PC-9 (cell line): ENCODE measurements around the gene SYCP2. TPM values are rescaled to one million over a fixed set of nuclear protein-coding genes. Genes with fewer than 3 reads are reported as not detected.

Source experiments
- BruUV-seq: library from RNA; stranded (reverse); fragments of 400-500 nt; replicated peaks from 2 replicates; lab custom pipeline; 2021; lab: Mats Ljungman, UMichigan
- CTCF ChIA-PET: fragments of 300-600 bp; sonication (Branson Sonifier 250); formaldehyde crosslinking; loops from one replicate; lab custom pipeline; 2022; ENCODE audit warnings: antibody characterized with exemption; lab: Charles Lee
- POLR2A ChIA-PET: fragments of 300-600 bp; sonication (Branson Sonifier 250); formaldehyde crosslinking; loops from one replicate; lab custom pipeline; 2022; ENCODE audit warnings: antibody characterized with exemption; ENCODE audit not compliant: unreplicated experiment; lab: Charles Lee
- DNase-seq, 2 experiments: peaks; one replicate each; pipeline versions ENCODE4 v3.0.0 to v3.0.0-alpha.2; 2015 to 2022; ENCODE audit warnings: mixed read lengths in 1 of 2
- H2AFZ ChIP-seq: fragments of 200-600 bp; sonication (generic); 2 replicates; pipeline ENCODE4 v1.8.1; 2017; ENCODE audit warnings: antibody characterized with exemption
- H3F3A ChIP-seq: fragments of 200-600 bp; sonication (generic); 2 replicates; pipeline ENCODE4 v1.8.1; 2017; ENCODE audit warnings: antibody characterized with exemption, mild to moderate bottlenecking, low read depth; ENCODE audit not compliant: insufficient read depth
- H3K27ac ChIP-seq: fragments of 200-600 bp; sonication (generic); 2 replicates; pipeline ENCODE4 v1.6.1; 2016; ENCODE audit warnings: mixed run types
- H3K27me3 ChIP-seq: fragments of 200-600 bp; sonication (generic); 2 replicates; pipeline ENCODE4 v1.6.1; 2016; ENCODE audit warnings: low read depth, mixed run types; ENCODE audit not compliant: insufficient read depth
- H3K36me3 ChIP-seq: fragments of 200-600 bp; sonication (generic); 2 replicates; pipeline ENCODE4 v1.6.1; 2016; ENCODE audit warnings: low read depth, mixed run types
- H3K4me1 ChIP-seq: fragments of 200-600 bp; sonication (generic); replicated peaks from 2 replicates; pipeline ENCODE4 v1.6.1; 2016; ENCODE audit warnings: mixed run types; ENCODE audit not compliant: insufficient read depth
- H3K4me2 ChIP-seq: fragments of 200-600 bp; sonication (generic); 2 replicates; pipeline ENCODE4 v1.6.1; 2017; ENCODE audit warnings: mixed run types
- H3K4me3 ChIP-seq: fragments of 200-600 bp; sonication (generic); 2 replicates; pipeline ENCODE4 v1.6.1; 2016; ENCODE audit warnings: mixed run types
- H3K79me2 ChIP-seq: fragments of 200-600 bp; sonication (generic); 2 replicates; pipeline ENCODE4 v1.6.1; 2017; ENCODE audit warnings: low read depth, mixed run types
- H3K9me2 ChIP-seq: fragments of 200-600 bp; sonication (generic); 2 replicates; pipeline ENCODE4 v1.8.1; 2017; ENCODE audit warnings: mild to moderate bottlenecking; ENCODE audit not compliant: insufficient read depth
- H3K9me3 ChIP-seq: fragments of 200-600 bp; sonication (generic); 2 replicates; pipeline ENCODE4 v1.8.1; 2016; ENCODE audit warnings: low read depth; ENCODE audit not compliant: insufficient read depth
- H4K20me1 ChIP-seq: fragments of 200-600 bp; sonication (generic); 2 replicates; pipeline ENCODE4 v1.8.1; 2017; ENCODE audit not compliant: insufficient read depth
- EZH2 ChIP-seq: fragments of 200-600 bp; sonication (generic); IDR thresholded peaks from 2 replicates; pipeline ENCODE4 v1.8.0; 2017; ENCODE audit warnings: antibody characterized with exemption, low read depth
- intact Hi-C: fragments of 100-400 bp; cut with micrococcal nuclease; formaldehyde crosslinking; loops from one replicate; pipeline ENCODE4 v1.10.0; 2022; ENCODE audit not compliant: unreplicated experiment
- total RNA-seq: library from RNA; stranded (reverse); gene quantifications from 2 replicates; pipeline ENCODE4 v1.2.3, GENCODE V29; 2021
- TF ChIP-seq, protein P1 (sequence below): fragments of 200-600 bp; sonication (generic); conservative IDR thresholded peaks from 2 replicates; pipeline ENCODE4 v1.6.1; 2017; ENCODE audit warnings: mixed run types, antibody characterized with exemption, mild to moderate bottlenecking, moderate library complexity

Gene SYCP2
- total RNA-seq, 1 experiment from 2014 or later, result 1.8 TPM

DNA sequence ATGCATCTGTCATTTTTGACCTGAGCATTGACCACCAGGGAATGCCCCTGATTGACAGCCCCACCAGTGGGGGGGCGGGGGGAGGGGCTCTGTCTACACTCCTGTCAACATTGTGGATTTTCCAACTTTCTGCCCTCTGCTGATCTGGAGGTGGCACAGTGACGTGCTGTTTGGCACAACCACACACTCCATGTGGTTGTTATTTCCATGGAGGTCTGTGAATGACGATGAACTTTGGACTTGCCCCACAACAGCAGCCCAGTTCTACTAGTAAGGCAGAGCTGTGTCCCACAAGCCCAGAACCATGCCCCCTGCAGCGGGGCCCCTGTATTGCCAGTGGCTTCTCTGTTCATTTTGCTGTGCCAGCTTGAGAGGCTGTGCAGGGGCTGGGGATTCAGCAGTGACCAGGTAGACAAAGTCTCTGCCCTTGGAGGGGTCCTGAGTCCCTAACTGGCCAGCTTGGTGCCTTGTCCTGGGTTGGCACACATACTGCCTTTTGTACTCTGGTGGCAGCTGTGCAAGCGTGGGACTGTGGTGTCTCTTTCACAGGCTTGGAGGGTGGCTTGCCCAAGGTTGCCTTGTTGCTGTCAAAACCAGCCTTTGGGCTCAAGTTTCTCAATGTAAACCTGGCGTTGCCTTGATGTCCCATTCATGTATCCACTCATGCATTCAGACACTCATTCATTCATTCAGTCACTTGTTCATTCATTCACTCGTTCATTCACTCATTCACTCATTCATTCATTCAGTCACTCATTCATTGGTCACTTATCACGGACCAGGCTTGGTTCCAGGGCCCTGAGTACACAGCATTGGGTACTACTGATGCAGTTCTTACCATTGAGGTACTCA, 108.5 kb downstream of the SYCP2 start:
- Histone ChIP-seq H3K9me3 (no peaks in the 10 kb centered on the region), H3F3A (peaks cover 12% of the 10 kb centered on the region; the same call in 1 of the 2 replicates), H3K4me2 (no peak overlapping the region), H3K9me2 (no peaks in the 10 kb centered on the region), H3K4me1 (peaks cover 43% of the 10 kb centered on the region), H4K20me1 (no peaks in the 10 kb centered on the region), H3K27ac (no peak overlapping the region), H3K27me3 (no peaks in the 10 kb centered on the region), H2AFZ (no peak overlapping the region), H3K4me3 (no peak overlapping the region), H3K79me2 (no peaks in the 10 kb centered on the region), H3K36me3 (no peaks in the 10 kb centered on the region)
- intact Hi-C loops, result no loop called here
- TF ChIP-seq, protein P1, sequence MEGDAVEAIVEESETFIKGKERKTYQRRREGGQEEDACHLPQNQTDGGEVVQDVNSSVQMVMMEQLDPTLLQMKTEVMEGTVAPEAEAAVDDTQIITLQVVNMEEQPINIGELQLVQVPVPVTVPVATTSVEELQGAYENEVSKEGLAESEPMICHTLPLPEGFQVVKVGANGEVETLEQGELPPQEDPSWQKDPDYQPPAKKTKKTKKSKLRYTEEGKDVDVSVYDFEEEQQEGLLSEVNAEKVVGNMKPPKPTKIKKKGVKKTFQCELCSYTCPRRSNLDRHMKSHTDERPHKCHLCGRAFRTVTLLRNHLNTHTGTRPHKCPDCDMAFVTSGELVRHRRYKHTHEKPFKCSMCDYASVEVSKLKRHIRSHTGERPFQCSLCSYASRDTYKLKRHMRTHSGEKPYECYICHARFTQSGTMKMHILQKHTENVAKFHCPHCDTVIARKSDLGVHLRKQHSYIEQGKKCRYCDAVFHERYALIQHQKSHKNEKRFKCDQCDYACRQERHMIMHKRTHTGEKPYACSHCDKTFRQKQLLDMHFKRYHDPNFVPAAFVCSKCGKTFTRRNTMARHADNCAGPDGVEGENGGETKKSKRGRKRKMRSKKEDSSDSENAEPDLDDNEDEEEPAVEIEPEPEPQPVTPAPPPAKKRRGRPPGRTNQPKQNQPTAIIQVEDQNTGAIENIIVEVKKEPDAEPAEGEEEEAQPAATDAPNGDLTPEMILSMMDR, result no peak
- no peak for TF ChIP-seq EZH2
- ChIA-PET CTCF (no interaction called here), POLR2A (interaction anchor here (0.6 kb wide), 1 partner anchor 10 kb away, joined by 3 read pairs; no protein-coding TSS in a partner anchor)
- BruUV-seq, result no TSS peak
- no peak for DNase-seq

DNA sequence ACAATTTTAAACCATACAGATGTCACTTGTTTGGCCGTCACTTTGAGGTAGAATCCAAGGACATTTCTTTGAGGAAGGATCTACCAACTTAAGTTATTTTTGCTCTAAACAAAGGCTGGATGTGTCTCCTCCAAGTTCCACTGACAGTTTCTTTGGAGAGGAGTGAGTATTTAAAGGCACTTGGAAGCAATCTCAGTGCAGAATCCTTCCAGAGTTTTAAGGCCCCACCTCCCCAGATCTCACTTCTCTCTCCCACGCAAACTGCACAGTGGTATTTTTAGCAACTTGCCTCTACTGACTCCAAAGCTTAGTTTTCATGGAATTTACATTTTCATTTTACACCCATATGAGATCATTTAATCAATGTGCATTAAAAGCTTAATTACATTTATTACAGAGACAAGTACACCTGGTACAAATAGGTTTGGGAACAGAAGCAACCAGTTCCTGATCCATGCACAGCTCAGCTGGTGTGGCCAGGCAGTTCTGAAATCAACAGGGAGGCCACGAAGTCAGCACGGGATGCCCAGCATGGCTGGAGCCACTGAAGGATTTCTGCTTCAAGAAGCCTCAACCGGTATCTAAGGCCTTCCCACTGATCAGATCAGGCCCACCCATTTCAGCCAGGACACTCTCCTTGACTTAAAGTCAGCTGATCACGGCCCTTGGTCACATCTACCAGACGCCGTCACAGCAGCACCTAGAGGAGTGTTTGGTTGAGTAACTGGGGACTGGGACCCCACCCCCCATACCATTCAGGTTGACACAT, 109.8 kb downstream of the SYCP2 start:
- no peak for TF ChIP-seq EZH2
- TF ChIP-seq, protein P1, result no peak
- ChIA-PET CTCF (no interaction called here), POLR2A (no interaction called here)

DNA sequence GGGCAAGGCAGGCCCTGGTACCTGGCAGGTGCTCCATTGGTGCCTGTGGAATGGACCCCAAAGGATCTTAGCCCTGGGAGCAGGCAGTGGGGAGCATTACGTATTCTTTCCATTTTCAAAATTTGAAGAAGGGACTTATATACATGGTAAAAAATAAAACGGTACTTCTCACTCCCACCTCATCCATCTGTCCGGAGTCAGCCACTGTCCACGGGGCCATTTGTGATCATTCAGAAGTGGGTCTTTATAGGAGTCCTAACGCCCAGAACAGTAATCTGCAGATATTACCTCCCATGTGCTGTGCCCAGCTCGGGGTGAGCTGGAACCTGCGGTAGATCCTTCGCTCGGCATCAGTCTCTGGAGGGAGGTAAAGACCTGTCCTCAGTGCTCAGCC, 110.4 kb downstream of the SYCP2 start:
- BruUV-seq, result no TSS peak
- Histone ChIP-seq H3K36me3 (no peaks in the 10 kb centered on the region), H2AFZ (no peak overlapping the region), H3K4me2 (no peak overlapping the region), H3K79me2 (no peaks in the 10 kb centered on the region), H3K27me3 (0 out of 2 replicates have a peak, but pooled peaks cover 8% of the 10 kb centered on the region), H3K4me1 (peaks cover 27% of the 10 kb centered on the region), H3K9me3 (no peaks in the 10 kb centered on the region), H3K4me3 (no peak overlapping the region), H3F3A (peaks cover 9% of the 10 kb centered on the region; the same call in 1 of the 2 replicates), H3K27ac (no peak overlapping the region), H4K20me1 (no peaks in the 10 kb centered on the region), H3K9me2 (no peaks in the 10 kb centered on the region)
- TF ChIP-seq, protein P1, result no peak
- no peak for TF ChIP-seq EZH2
- ChIA-PET CTCF (no interaction called here), POLR2A (no interaction called here)
- DNase-seq, result no peak
- intact Hi-C loops, result no loop called here

More for the DNA sequence above, 109.8 kb downstream of the SYCP2 start:
- peaks cover 30% of the 10 kb centered on the region for H3K4me1 ChIP-seq
- H3K9me2 ChIP-seq, result no peaks in the 10 kb centered on the region
- intact Hi-C loops, result no loop called here
- no peak overlapping the region for H2AFZ ChIP-seq
- H4K20me1 ChIP-seq, result no peaks in the 10 kb centered on the region
- no peak overlapping the region for H3K4me3 ChIP-seq
- no peaks in the 10 kb centered on the region for H3K79me2 ChIP-seq
- no TSS peak for BruUV-seq
- H3K36me3 ChIP-seq, result no peaks in the 10 kb centered on the region
- H3K9me3 ChIP-seq, result no peaks in the 10 kb centered on the region
- 0 out of 2 replicates have a peak, but pooled peaks cover 6% of the 10 kb centered on the region for H3K27me3 ChIP-seq
- no peak overlapping the region for H3K27ac ChIP-seq
- no peak for DNase-seq
- H3F3A ChIP-seq, result peaks cover 9% of the 10 kb centered on the region; the same call in 1 of the 2 replicates
- H3K4me2 ChIP-seq, result no peak overlapping the region
